Esophagus squamous epithelium (tissue), 5 donors: ENCODE measurements around the gene TIMM23. TPM values are rescaled to one million over a fixed set of nuclear protein-coding genes. Genes with fewer than 3 reads are reported as not detected.
A peak's percentile ranks its signal among the peaks of the same experiment; 100 is the strongest.

ENCODE experiments used
- DNase-seq: peaks from one replicate; lab custom pipeline; 2025; lab: John Stamatoyannopoulos, UW
- H3K27ac ChIP-seq, 4 donors: fragments of 200-600 bp; sonication (generic); one replicate each; pipeline ENCODE4 v1.5.1; 2016 to 2019; ENCODE audit warnings: mild to moderate bottlenecking in 1 of 4
- H3K27me3 ChIP-seq, 4 donors: fragments of 200-600 bp; sonication (generic); 1 replicate in 3 of 4; 2 replicates in 1 of 4; pipeline versions ENCODE4 v1.5.1 to v1.6.0; 2017 to 2021; ENCODE audit warnings: antibody characterized with exemption in 1 of 4
- H3K36me3 ChIP-seq, 3 donors: fragments of 200-600 bp; sonication (generic); one replicate each; pipeline ENCODE4 v1.5.1; 2016 to 2019
- H3K4me1 ChIP-seq, 3 donors: fragments of 200-600 bp; sonication (generic); one replicate each; pipeline ENCODE4 v1.5.1; 2017 to 2019
- H3K4me3 ChIP-seq, 4 donors: fragments of 200-600 bp; sonication (generic); 1 replicate in 3 of 4; 2 replicates in 1 of 4; pipeline ENCODE4 v1.5.1; 2016 to 2019; ENCODE audit warnings: mild to moderate bottlenecking in 2 of 4, moderate library complexity in 1 of 4
- H3K9me3 ChIP-seq, 3 donors: fragments of 200-600 bp; sonication (generic); one replicate each; pipeline ENCODE4 v1.5.1; 2016 to 2019
- POLR2A ChIP-seq, 4 donors: fragments of 450-650 bp; IDR thresholded peaks; one replicate each; pipeline ENCODE4 v1.6.1; 2017; ENCODE audit warnings: antibody characterized with exemption in 4 of 4, mild to moderate bottlenecking in 4 of 4, moderate library complexity in 3 of 4
- WGBS, 2 donors: methylation state at CpG; one replicate each; pipeline ENCODE4 v1.1.5; 2018; 5-methylcytosine and 5-hydroxymethylcytosine counted together
- intact Hi-C: fragments of 100-400 bp; cut with DNase I; formaldehyde crosslinking; loops from one replicate; pipeline ENCODE4 v1.15.0; 2022
- total RNA-seq, 4 donors: library from RNA; depleted of rRNA; stranded (reverse); fragments of >200 nt; gene quantifications; one replicate each; pipeline ENCODE4 v1.1.0, GENCODE V29; 2016
- TF ChIP-seq, protein P1 (sequence below), 6 experiments: fragments of 450-650 bp in 4 of 6; fragments of 200-600 bp in 2 of 6; sonication (generic) in 2 of 6; IDR thresholded peaks; one replicate each; pipeline ENCODE4 v1.5.1; 2016 to 2019; ENCODE audit warnings: antibody characterized with exemption in 6 of 6, mild to moderate bottlenecking in 4 of 6, moderate library complexity in 4 of 6
- donor health status: DM: yes; HTN: yes; CAD: no.

The TIMM23 gene
- total RNA-seq, 4 donors from 2014 or later: 43.1 to 80.5 (median 54.6) TPM

DNA sequence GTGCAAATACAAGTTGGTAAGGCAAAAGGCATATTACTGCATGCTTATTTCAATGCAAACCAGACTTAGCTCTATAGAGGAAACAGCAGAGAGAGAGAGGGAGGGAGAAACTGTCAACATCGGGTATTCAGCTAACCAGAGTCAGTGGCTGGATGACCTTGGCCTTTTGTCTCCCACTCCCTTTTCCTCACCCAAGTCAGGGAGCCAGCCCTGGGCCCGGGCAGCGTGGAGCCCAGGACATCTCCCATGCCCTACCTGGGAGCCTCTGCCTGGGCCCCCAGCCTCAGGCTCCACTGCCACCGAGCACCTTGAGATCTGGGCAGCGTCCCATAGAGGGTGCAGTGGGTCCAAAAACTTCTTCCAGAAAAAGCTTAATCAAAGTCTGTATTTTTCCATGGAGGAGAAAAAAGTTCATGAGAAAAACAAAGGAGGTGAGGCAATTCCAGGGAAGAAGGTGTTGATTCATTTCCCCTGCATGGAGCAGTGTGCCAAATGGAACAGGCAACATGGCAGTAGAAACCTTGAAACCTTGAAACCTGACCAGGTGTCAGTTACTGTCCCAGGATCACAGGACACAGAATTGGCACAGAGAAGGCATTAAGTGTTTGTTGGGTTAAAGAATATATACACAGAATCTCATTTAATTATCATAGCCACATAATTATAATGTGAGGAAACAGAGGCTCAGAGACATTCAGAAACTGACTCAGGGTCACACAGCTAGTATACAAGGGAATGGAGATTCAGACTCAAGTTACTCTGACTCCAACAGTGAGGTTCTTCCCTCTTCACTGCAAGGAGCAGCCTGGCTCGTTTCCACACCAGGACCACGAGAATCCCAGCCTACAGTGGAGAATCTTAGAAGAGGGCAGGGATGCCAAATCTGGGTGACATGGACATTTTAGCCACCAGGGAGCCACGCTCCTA is 63.9 kb downstream of the TIMM23 start:
- H3K27me3 ChIP-seq: no peaks in the 10 kb centered on the region
- peak overlapping the region in 1 of 4 donors; percentile 66 for H3K27ac ChIP-seq
- H3K4me1 ChIP-seq: peaks cover 0 to 39% (median 18%) of the 10 kb centered on the region in 3 donors
- no peaks in the 10 kb centered on the region for H3K9me3 ChIP-seq
- no peak for TF ChIP-seq POLR2A (IDR thresholded peaks at IDR 0.05)
- TF ChIP-seq, protein P1, sequence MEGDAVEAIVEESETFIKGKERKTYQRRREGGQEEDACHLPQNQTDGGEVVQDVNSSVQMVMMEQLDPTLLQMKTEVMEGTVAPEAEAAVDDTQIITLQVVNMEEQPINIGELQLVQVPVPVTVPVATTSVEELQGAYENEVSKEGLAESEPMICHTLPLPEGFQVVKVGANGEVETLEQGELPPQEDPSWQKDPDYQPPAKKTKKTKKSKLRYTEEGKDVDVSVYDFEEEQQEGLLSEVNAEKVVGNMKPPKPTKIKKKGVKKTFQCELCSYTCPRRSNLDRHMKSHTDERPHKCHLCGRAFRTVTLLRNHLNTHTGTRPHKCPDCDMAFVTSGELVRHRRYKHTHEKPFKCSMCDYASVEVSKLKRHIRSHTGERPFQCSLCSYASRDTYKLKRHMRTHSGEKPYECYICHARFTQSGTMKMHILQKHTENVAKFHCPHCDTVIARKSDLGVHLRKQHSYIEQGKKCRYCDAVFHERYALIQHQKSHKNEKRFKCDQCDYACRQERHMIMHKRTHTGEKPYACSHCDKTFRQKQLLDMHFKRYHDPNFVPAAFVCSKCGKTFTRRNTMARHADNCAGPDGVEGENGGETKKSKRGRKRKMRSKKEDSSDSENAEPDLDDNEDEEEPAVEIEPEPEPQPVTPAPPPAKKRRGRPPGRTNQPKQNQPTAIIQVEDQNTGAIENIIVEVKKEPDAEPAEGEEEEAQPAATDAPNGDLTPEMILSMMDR (IDR thresholded peaks at IDR 0.05): peak in 2 of 6 experiments; percentile 4 to 7
- WGBS, 2 donors: 45 to 50% methylated on average over 5 of the region's 8 CpGs
- no peak overlapping the region for H3K4me3 ChIP-seq
- no peaks in the 10 kb centered on the region for H3K36me3 ChIP-seq
- intact Hi-C loops: no loop called here
- DNase-seq: no peak

DNA sequence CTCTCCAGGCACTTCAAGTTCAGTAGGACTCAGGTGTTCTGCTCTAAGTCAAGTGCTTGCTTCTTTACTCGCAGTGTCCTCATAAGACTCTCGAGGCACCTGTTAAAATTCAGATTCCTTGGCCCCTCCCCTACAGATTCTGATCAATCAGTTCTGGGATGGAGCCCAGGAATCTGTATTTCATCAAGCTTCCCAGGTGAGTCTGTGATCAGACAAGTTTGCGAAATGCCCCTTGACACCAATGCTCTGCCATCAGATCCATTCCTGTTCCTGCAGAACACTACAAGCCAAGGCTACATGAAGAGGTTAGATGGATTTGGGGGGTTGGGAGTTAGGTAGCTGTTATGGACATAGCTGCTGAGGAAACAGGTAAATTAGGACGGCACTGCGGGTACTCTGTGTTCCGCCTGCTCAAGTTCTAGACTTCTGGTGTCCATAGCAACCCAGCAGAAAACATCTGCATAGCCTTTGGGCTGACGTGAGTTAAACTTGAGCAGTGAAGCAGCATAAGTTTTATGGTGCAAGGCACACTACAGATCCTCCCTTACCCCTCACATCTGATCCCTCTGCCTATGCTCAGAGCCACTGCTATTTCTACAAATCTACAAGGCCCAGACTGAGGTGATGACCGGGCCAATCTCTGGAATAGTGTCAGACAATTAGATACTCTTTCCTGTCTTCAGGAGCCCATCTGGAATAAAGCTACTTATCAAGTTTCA is 65.0 kb downstream of the TIMM23 start:
- TF ChIP-seq, protein P1 (IDR thresholded peaks at IDR 0.05): no peak
- TF ChIP-seq POLR2A (IDR thresholded peaks at IDR 0.05): no peak
- Histone ChIP-seq H3K4me3 (no peak overlapping the region), H3K4me1 (peaks cover 0 to 42% (median 18%) of the 10 kb centered on the region in 3 donors), H3K9me3 (no peaks in the 10 kb centered on the region), H3K27ac (no peak overlapping the region), H3K27me3 (no peaks in the 10 kb centered on the region), H3K36me3 (no peaks in the 10 kb centered on the region)
- 89 to 90% methylated on average over 8 of the region's 8 CpGs for WGBS, 2 donors
- intact Hi-C loops: no loop called here
- no peak for DNase-seq

DNA sequence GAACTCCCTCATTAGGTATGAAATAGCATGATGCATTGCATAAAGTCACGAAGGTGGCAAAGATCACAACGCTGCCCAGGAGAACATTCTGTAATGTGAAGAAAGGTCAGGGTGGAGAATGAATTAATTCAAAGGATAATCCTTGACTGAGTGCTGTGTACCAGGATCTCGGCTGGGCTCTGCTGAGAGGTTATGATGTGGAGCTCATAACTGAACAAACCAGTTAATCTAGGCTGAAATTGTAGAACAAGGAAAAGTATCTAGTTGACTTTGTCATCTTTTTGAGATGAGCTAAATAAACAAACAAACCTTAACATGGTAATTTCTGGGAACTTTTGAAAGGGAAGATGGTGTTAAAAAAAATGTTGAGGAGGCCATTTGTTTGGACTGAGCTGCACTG is 67.7 kb downstream of the TIMM23 start:
- intact Hi-C loops: no loop called here

DNA sequence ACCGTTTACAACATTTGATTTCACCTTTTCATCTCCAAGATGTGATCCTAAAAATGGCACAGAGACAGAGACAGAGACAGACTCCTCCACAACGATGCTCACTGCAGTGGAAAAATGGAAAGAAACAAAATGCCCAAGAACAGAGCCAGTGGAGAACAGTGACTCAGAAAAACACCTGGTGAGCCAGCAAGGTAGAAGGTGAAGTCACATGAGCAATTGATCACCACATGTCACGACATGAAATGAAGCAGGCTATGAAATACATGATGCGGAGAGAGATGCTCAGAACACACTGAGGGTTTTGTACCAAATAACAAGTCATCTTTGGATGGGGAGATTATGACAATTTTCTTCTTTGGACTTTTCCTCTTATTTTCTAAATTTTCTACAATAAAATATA is 70.2 kb downstream of the TIMM23 start:
- Histone ChIP-seq H3K9me3 (no peaks in the 10 kb centered on the region), H3K36me3 (no peaks in the 10 kb centered on the region), H3K4me1 (peaks cover 0 to 33% (median 8%) of the 10 kb centered on the region in 3 donors), H3K4me3 (no peak overlapping the region), H3K27ac (no peak overlapping the region), H3K27me3 (peaks cover 0 to 5% (median 0%) of the 10 kb centered on the region in 4 donors)
- WGBS, 2 donors: 28 to 44% methylated on average over 4 of the region's 4 CpGs
- intact Hi-C loops: no loop called here
- no peak for DNase-seq
- no peak for TF ChIP-seq POLR2A (IDR thresholded peaks at IDR 0.05)
- TF ChIP-seq, protein P1 (IDR thresholded peaks at IDR 0.05): no peak

More for the DNA sequence above, 67.7 kb downstream of the TIMM23 start:
- WGBS, 2 donors: 49 to 61% methylated on average over 3 of the region's 3 CpGs
- Histone ChIP-seq H3K36me3 (no peaks in the 10 kb centered on the region), H3K27ac (peak overlapping the region in 3 of 4 donors; percentile 15 to 65 (median 65)), H3K27me3 (peaks cover 0 to 5% (median 0%) of the 10 kb centered on the region in 4 donors), H3K9me3 (no peaks in the 10 kb centered on the region), H3K4me1 (peaks cover 0 to 41% (median 15%) of the 10 kb centered on the region in 3 donors), H3K4me3 (no peak overlapping the region)
- TF ChIP-seq, protein P1 (IDR thresholded peaks at IDR 0.05): no peak
- no peak for TF ChIP-seq POLR2A (IDR thresholded peaks at IDR 0.05)
- DNase-seq: no peak
